Measurements from ENCODE around the gene KREMEN1. TPM values are rescaled to one million over a fixed set of nuclear protein-coding genes. Genes with fewer than 3 reads are reported as not detected.

KREMEN1 gene
- total and polyA plus RNA-seq, 4 donors, result 1.2 to 22.6 (median 3.8) TPM

GRCh38 chr22:29074276-29074772, 1.5 kb downstream of the KREMEN1 start:
- Histone ChIP-seq H3K27ac (ENCODE audit: low read depth in 1 of 2, low read length in 2 of 2) (no peak overlapping the region), H3K4me1 (ENCODE audit: control insufficient read depth in 4 of 4, insufficient read depth in 4 of 4, low read length in 3 of 4) (peaks cover 5 to 31% (median 21%) of the 10 kb centered on the region in 4 donors), H3K9ac (ENCODE audit: low read depth in 1 of 2, low read length in 2 of 2) (peak overlapping the region in 1 of 2 donors; percentile 35), H3K4me3 (ENCODE audit: low read depth in 1 of 3, low read length in 3 of 3) (peak overlapping the region in 2 of 3 donors; percentile 51 to 95), H3K9me3 (ENCODE audit: control insufficient read depth in 4 of 4, low read length in 3 of 4) (no peaks in the 10 kb centered on the region), H3K27me3 (ENCODE audit: control insufficient read depth in 4 of 4, insufficient read depth in 4 of 4, low read length in 3 of 4) (no peaks in the 10 kb centered on the region), H3K36me3 (ENCODE audit: control insufficient read depth in 4 of 4, insufficient read depth in 3 of 4, low read depth in 1 of 4, low read length in 3 of 4) (no peaks in the 10 kb centered on the region)
- peak; percentile 17 for TF ChIP-seq SP1 (IDR thresholded peaks at IDR 0.05)
- TF ChIP-seq RXRA (IDR thresholded peaks at IDR 0.05), result no peak
- TF ChIP-seq JUND (IDR thresholded peaks at IDR 0.05), result no peak
- no peak for TF ChIP-seq EGR1 (IDR thresholded peaks at IDR 0.05; ENCODE audit: low read depth in 2 of 2)
- no peak for TF ChIP-seq RAD21 (IDR thresholded peaks at IDR 0.05)
- no peak for TF ChIP-seq HNF4G (IDR thresholded peaks at IDR 0.05)
- DNase-seq (ENCODE audit: low spot score), result no peak
- WGBS, result 50% methylated on average over 10 of the region's 10 CpGs

- H3K27me3 ChIP-seq (ENCODE audit: control insufficient read depth in 4 of 4, insufficient read depth in 4 of 4, low read length in 3 of 4), result no peaks in the 10 kb centered on the region
- TF ChIP-seq HNF4G (IDR thresholded peaks at IDR 0.05), result no peak
- TF ChIP-seq GABPA (IDR thresholded peaks at IDR 0.05 in 1 of 2, conservative IDR thresholded peaks at IDR 0.05 in 1 of 2), result no peak
- no peak for TF ChIP-seq TAF1 (conservative IDR thresholded peaks at IDR 0.05)
- no peak for TF ChIP-seq ATF3 (IDR thresholded peaks at IDR 0.05)
- TF ChIP-seq SP1 (IDR thresholded peaks at IDR 0.05), result no peak
- TF ChIP-seq NR2F2 (IDR thresholded peaks at IDR 0.05), result no peak
- TF ChIP-seq REST (IDR thresholded peaks at IDR 0.05), result no peak
- TF ChIP-seq CTCF (IDR thresholded peaks at IDR 0.05; ENCODE audit: low read depth, low read length, missing input control), result no peak
- TF ChIP-seq HNF4A (conservative IDR thresholded peaks at IDR 0.05), result no peak
- TF ChIP-seq EGR1 (IDR thresholded peaks at IDR 0.05; ENCODE audit: low read depth in 2 of 2), result no peak
- no peak for TF ChIP-seq RAD21 (IDR thresholded peaks at IDR 0.05)
- TF ChIP-seq YY1 (IDR thresholded peaks at IDR 0.05), result no peak
- no peak for TF ChIP-seq FOXA1 (IDR thresholded peaks at IDR 0.05)
- no peak for TF ChIP-seq RXRA (IDR thresholded peaks at IDR 0.05)
- no peak for TF ChIP-seq ZBTB33 (IDR thresholded peaks at IDR 0.05)
- TF ChIP-seq MAX (IDR thresholded peaks at IDR 0.05), result no peak
- TF ChIP-seq JUND (IDR thresholded peaks at IDR 0.05), result no peak
- WGBS, result 87% methylated on average over 6 of the region's 6 CpGs
- H3K4me1 ChIP-seq (ENCODE audit: control insufficient read depth in 4 of 4, insufficient read depth in 4 of 4, low read length in 3 of 4), result peaks cover 4 to 42% (median 27%) of the 10 kb centered on the region in 4 donors
- H3K9ac ChIP-seq (ENCODE audit: low read depth in 1 of 2, low read length in 2 of 2), result no peak overlapping the region
- no peak overlapping the region for H3K27ac ChIP-seq (ENCODE audit: low read depth in 1 of 2, low read length in 2 of 2)
- H3K4me3 ChIP-seq (ENCODE audit: low read depth in 1 of 3, low read length in 3 of 3), result no peak overlapping the region
- DNase-seq (ENCODE audit: low spot score), result no peak
- no peaks in the 10 kb centered on the region for H3K36me3 ChIP-seq (ENCODE audit: control insufficient read depth in 4 of 4, insufficient read depth in 3 of 4, low read depth in 1 of 4, low read length in 3 of 4)
- H3K9me3 ChIP-seq (ENCODE audit: control insufficient read depth in 4 of 4, low read length in 3 of 4), result no peaks in the 10 kb centered on the region
Measured at GRCh38 chr22:29078036-29078868, 5.4 kb downstream of the KREMEN1 start.

Measured in liver (tissue), 9 donors.